GM23248 (cell line): ENCODE data around the gene TRPM5. TPM values are rescaled to one million over a fixed set of nuclear protein-coding genes. Genes with fewer than 3 reads are reported as not detected.

Source experiments
- DNase-seq: peaks from one replicate; pipeline ENCODE4 v3.0.0-alpha.2; 2015
- H2AFZ ChIP-seq: fragments of 200-600 bp; sonication (generic); 2 replicates; pipeline ENCODE4 v1.6.1; 2016; ENCODE audit warnings: antibody characterized with exemption
- H3F3A ChIP-seq: fragments of 200-600 bp; sonication (generic); 2 replicates; pipeline ENCODE4 v1.6.1; 2016; ENCODE audit warnings: mild to moderate bottlenecking, antibody characterized with exemption, mixed run types; ENCODE audit not compliant: insufficient read depth
- H3K27ac ChIP-seq: fragments of 200-600 bp; sonication (generic); 2 replicates; pipeline ENCODE4 v1.5.1; 2016; ENCODE audit warnings: mild to moderate bottlenecking
- H3K27me3 ChIP-seq: fragments of 200-600 bp; sonication (generic); replicated peaks from 2 replicates; pipeline ENCODE4 v1.6.1; 2016; ENCODE audit warnings: mild to moderate bottlenecking; ENCODE audit not compliant: insufficient read depth
- H3K36me3 ChIP-seq: fragments of 200-600 bp; sonication (generic); 2 replicates; pipeline ENCODE4 v1.6.1; 2016; ENCODE audit warnings: low read depth, mild to moderate bottlenecking
- H3K4me1 ChIP-seq: fragments of 200-600 bp; sonication (generic); 2 replicates; pipeline ENCODE4 v1.6.1; 2016; ENCODE audit warnings: mild to moderate bottlenecking; ENCODE audit not compliant: insufficient read depth
- H3K4me2 ChIP-seq: fragments of 200-600 bp; sonication (generic); one replicate; pipeline ENCODE4 v1.6.1; 2016; ENCODE audit warnings: mild to moderate bottlenecking; ENCODE audit not compliant: unreplicated experiment
- H3K4me3 ChIP-seq: fragments of 200-600 bp; sonication (generic); 2 replicates; pipeline ENCODE4 v1.5.1; 2016; ENCODE audit warnings: mild to moderate bottlenecking
- H3K79me2 ChIP-seq: fragments of 200-600 bp; sonication (generic); 2 replicates; pipeline ENCODE4 v1.6.1; 2016; ENCODE audit warnings: mild to moderate bottlenecking; ENCODE audit not compliant: insufficient read depth
- H3K9ac ChIP-seq: fragments of 200-600 bp; sonication (generic); 2 replicates; pipeline ENCODE4 v1.6.1; 2016; ENCODE audit warnings: mild to moderate bottlenecking
- H3K9me2 ChIP-seq: fragments of 200-600 bp; sonication (generic); 2 replicates; pipeline ENCODE4 v1.6.1; 2016; ENCODE audit warnings: mixed run types, mild to moderate bottlenecking, moderate library complexity; ENCODE audit not compliant: insufficient read depth
- H3K9me3 ChIP-seq: fragments of 200-600 bp; sonication (generic); one replicate; pipeline ENCODE4 v1.6.1; 2017; ENCODE audit warnings: low read depth
- H4K20me1 ChIP-seq: fragments of 200-600 bp; sonication (generic); 2 replicates; pipeline ENCODE4 v1.6.0; 2016; ENCODE audit not compliant: insufficient read depth
- EZH2 ChIP-seq: fragments of 200-600 bp; sonication (generic); IDR thresholded peaks from 2 replicates; pipeline ENCODE4 v1.6.1; 2018; ENCODE audit warnings: antibody characterized with exemption, mild to moderate bottlenecking; ENCODE audit not compliant: insufficient read depth, poor library complexity, severe bottlenecking
- EZH2phosphoT487 ChIP-seq: fragments of 200-600 bp; sonication (generic); IDR thresholded peaks from 2 replicates; pipeline ENCODE4 v1.6.1; 2018; ENCODE audit warnings: antibody characterized with exemption, moderate library complexity, mild to moderate bottlenecking, low read depth; ENCODE audit not compliant: insufficient read depth
- WGBS, 2 experiments: methylation state at CpG; one replicate each; pipeline ENCODE4 v1.1.6; 2015 to 2017; ENCODE audit warnings: low lambda C conversion rate in 2 of 2, low coverage in 1 of 2; ENCODE audit errors: missing lambda C conversion rate in 2 of 2; 5-methylcytosine and 5-hydroxymethylcytosine counted together
- in situ Hi-C: fragments of 300-500 bp; cut with MboI; formaldehyde crosslinking; loops from 2 replicates; pipeline ENCODE4 v1.15.0; 2020
- polyA plus RNA-seq: library from polyadenylated mRNA; unstranded; fragments of >200 nt; fragmentation: Nextera tagmentation; extraction: Ambion mirVana; gene quantifications from 2 replicates; pipeline ENCODE4 v1.2.1, GENCODE V29; 2016
- total RNA-seq: library from RNA; depleted of rRNA; stranded (reverse); fragments of >200 nt; shearing (Covaris generic); gene quantifications from 2 replicates; pipeline ENCODE4 v1.2.3, GENCODE V29; 2014; rRNA removed

TRPM5 gene
- total and polyA plus RNA-seq, 2 experiments from 2014 or later: not detected

GRCh38 chr11:2395856-2396255 lies 48.5 kb downstream of the TRPM5 start:
- H3K4me2 ChIP-seq: no peak overlapping the region
- no peak for TF ChIP-seq EZH2phosphoT487
- no peak for TF ChIP-seq EZH2
- H4K20me1 ChIP-seq: no peaks in the 10 kb centered on the region
- peaks cover 10% of the 10 kb centered on the region; the same call in 1 of the 2 replicates for H3K36me3 ChIP-seq
- H3K9ac ChIP-seq: no peak overlapping the region
- 87 to 88% methylated on average over 14 to 15 of the region's 17 CpGs for WGBS, 2 experiments
- H3K79me2 ChIP-seq: peaks cover 73% of the 10 kb centered on the region
- no peak overlapping the region for H3K4me3 ChIP-seq
- H3F3A ChIP-seq: peaks cover 24% of the 10 kb centered on the region
- no peaks in the 10 kb centered on the region for H3K9me2 ChIP-seq
- no peaks in the 10 kb centered on the region for H3K9me3 ChIP-seq
- H3K27me3 ChIP-seq: no peaks in the 10 kb centered on the region
- no peak for DNase-seq
- H3K4me1 ChIP-seq: peaks cover 15% of the 10 kb centered on the region
- H3K27ac ChIP-seq: no peak overlapping the region
- H2AFZ ChIP-seq: no peak overlapping the region
- in situ Hi-C loops: no loop called here

DNA sequence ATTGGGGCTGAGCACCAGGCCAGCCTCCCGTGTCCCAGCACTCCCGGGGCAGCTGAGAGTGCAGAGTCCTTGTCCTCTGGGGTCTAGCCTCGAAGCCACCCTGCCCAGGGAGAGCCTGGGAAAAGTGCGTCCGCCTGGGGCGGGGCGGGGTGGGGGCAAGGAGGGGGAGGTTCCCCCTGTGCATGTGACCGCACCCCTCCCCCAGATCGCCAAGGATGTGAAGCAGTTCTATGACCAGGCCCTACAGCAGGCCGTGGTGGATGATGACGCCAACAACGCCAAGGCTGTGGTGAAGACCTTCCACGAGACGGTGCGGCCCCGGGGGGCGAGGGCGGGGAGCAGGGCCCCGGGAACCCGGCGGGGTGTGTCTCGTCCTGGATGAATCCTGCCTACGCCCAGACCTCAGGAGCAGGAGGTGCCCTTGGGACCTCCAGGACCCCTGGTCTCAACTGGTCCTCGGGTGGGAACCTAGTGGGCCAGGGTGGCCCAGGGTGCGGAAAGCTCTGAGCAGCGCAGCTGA lies 49.0 kb downstream of the TRPM5 start:
- no peak overlapping the region for H3K9ac ChIP-seq
- no peak overlapping the region for H2AFZ ChIP-seq
- peaks cover 78% of the 10 kb centered on the region for H3K79me2 ChIP-seq
- H3K27me3 ChIP-seq: no peaks in the 10 kb centered on the region
- no peaks in the 10 kb centered on the region for H3K9me2 ChIP-seq
- H3K36me3 ChIP-seq: peaks cover 10% of the 10 kb centered on the region; the same call in 1 of the 2 replicates
- WGBS, 2 experiments: 82 to 88% methylated on average over 17 to 25 of the region's 26 CpGs
- H3K9me3 ChIP-seq: no peaks in the 10 kb centered on the region
- H3K4me2 ChIP-seq: no peak overlapping the region
- TF ChIP-seq EZH2: no peak
- no peak for TF ChIP-seq EZH2phosphoT487
- no peak overlapping the region for H3K4me3 ChIP-seq
- no peak for DNase-seq
- H3F3A ChIP-seq: peaks cover 24% of the 10 kb centered on the region
- in situ Hi-C loops: no loop called here
- peaks cover 20% of the 10 kb centered on the region for H3K4me1 ChIP-seq
- no peak overlapping the region for H3K27ac ChIP-seq
- H4K20me1 ChIP-seq: no peaks in the 10 kb centered on the region

DNA sequence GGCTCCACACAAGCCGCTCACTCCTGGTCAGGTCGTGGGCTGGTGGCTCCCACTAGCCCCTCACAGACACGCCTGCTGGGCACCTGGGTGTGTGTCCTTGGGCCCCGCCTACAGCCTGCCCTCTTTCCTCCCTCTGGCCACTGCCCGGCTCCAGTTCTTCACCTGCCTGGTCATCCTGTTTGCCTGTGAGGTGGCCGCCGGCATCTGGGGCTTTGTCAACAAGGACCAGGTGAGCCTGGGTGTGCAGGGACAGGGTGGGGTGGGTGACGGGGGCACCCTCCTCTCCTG lies 49.6 kb downstream of the TRPM5 start:
- no peaks in the 10 kb centered on the region for H4K20me1 ChIP-seq
- peaks cover 10% of the 10 kb centered on the region; the same call in 1 of the 2 replicates for H3K36me3 ChIP-seq
- no peaks in the 10 kb centered on the region for H3K27me3 ChIP-seq

More for the DNA sequence above, 49.6 kb downstream of the TRPM5 start:
- Histone ChIP-seq H3K4me1 (peaks cover 21% of the 10 kb centered on the region), H3K4me2 (no peak overlapping the region), H3K9me2 (no peaks in the 10 kb centered on the region), H3K9me3 (no peaks in the 10 kb centered on the region), H3K9ac (no peak overlapping the region), H3K27ac (no peak overlapping the region), H3K79me2 (peaks cover 83% of the 10 kb centered on the region), H2AFZ (no peak overlapping the region), H3K4me3 (no peak overlapping the region), H3F3A (peaks cover 23% of the 10 kb centered on the region)
- in situ Hi-C loops: no loop called here
- WGBS, 2 experiments: 72 to 85% methylated on average over 8 of the region's 8 CpGs
- no peak for DNase-seq
- TF ChIP-seq EZH2phosphoT487 (no peak), EZH2 (no peak)

Other genes with a start within 250 kb of the TRPM5 start
- gene ASCL2, start 173.9 kb downstream of the TRPM5 start, total RNA-seq: not detected in 2 replicates
- gene ASCL2, start 173.9 kb downstream of the TRPM5 start, polyA plus RNA-seq: not detected in 2 replicates
- not detected in 2 replicates for gene C11orf21, start 142.6 kb downstream of the TRPM5 start, total RNA-seq
- not detected in 2 replicates for gene C11orf21, start 142.6 kb downstream of the TRPM5 start, polyA plus RNA-seq
- not detected in 2 replicates for gene TSPAN32, start 142.5 kb downstream of the TRPM5 start, total RNA-seq
- gene TSPAN32, start 142.5 kb downstream of the TRPM5 start, polyA plus RNA-seq: not detected in 2 replicates
- 363 and 434 TPM in 2 replicates for gene CD81, start 67.2 kb downstream of the TRPM5 start, total RNA-seq
- gene CD81, start 67.2 kb downstream of the TRPM5 start, polyA plus RNA-seq: 66.8 and 67.6 TPM in 2 replicates
- gene TSSC4, start 43.8 kb downstream of the TRPM5 start, total RNA-seq: 44.4 and 50.3 TPM in 2 replicates
- gene TSSC4, start 43.8 kb downstream of the TRPM5 start, polyA plus RNA-seq: 61.8 and 69.8 TPM in 2 replicates
- gene KCNQ1, start 494 bp upstream of the TRPM5 start, total RNA-seq: not detected in 2 replicates
- not detected in 2 replicates for gene KCNQ1, start 494 bp upstream of the TRPM5 start, polyA plus RNA-seq